Activated B cell treated with CpG ODN at 0.5 μM for 24 hours (primary cell): ENCODE measurements around the gene NT5C. TPM values are rescaled to one million over a fixed set of nuclear protein-coding genes. Genes with fewer than 3 reads are reported as not detected.
"Not testable (repeated sequence)": the region's sequence is repeated elsewhere in the genome, so short reads cannot be mapped to it uniquely, and the experiment has no call there.

Experiments
- ATAC-seq: fragments of 200-7000 bp; cut with Tn5 transposase; one replicate; pipeline ENCODE4 v1.10.0; 2021; ENCODE audit warnings: low read depth, mild to moderate bottlenecking, moderate library complexity
- CTCF ChIA-PET: fragments of 350-600 bp; sonication (Branson Sonifier 250); formaldehyde crosslinking; loops from one replicate; lab custom pipeline; 2021; ENCODE audit warnings: antibody characterized with exemption; lab: Charles Lee
- POLR2A ChIA-PET: fragments of 350-600 bp; sonication (Branson Sonifier 250); formaldehyde crosslinking; loops from one replicate; lab custom pipeline; 2021; ENCODE audit warnings: antibody characterized with exemption; lab: Charles Lee
- DNase-seq: peaks from one replicate; pipeline ENCODE4 v3.0.0; 2022
- H3K27ac Mint-ChIP-seq: one replicate; pipeline ENCODE4 v1.8.0; 2020; ENCODE audit warnings: mixed read lengths
- H3K27me3 Mint-ChIP-seq: one replicate; pipeline ENCODE4 v1.8.0; 2021; ENCODE audit warnings: mixed read lengths
- H3K36me3 Mint-ChIP-seq: one replicate; pipeline ENCODE4 v1.8.0; 2021; ENCODE audit warnings: low read depth, mixed read lengths
- H3K4me1 Mint-ChIP-seq: one replicate; pipeline ENCODE4 v1.8.0; 2021; ENCODE audit warnings: mixed read lengths
- H3K4me3 Mint-ChIP-seq: one replicate; pipeline ENCODE4 v1.8.0; 2020; ENCODE audit warnings: mild to moderate bottlenecking, mixed read lengths
- H3K9me3 Mint-ChIP-seq: one replicate; pipeline ENCODE4 v1.8.0; 2020; ENCODE audit warnings: mixed read lengths
- CTCF ChIP-seq: fragments of 200-600 bp; IDR thresholded peaks from one replicate; pipeline ENCODE4 v1.8.0; 2022; ENCODE audit warnings: antibody characterized with exemption, mild to moderate bottlenecking
- intact Hi-C: fragments of 100-400 bp; cut with micrococcal nuclease; formaldehyde crosslinking; loops from one replicate; pipeline ENCODE4 v1.15.1; 2024
- total RNA-seq: library from RNA; stranded (reverse); gene quantifications from 2 replicates; pipeline ENCODE4 v1.2.3, GENCODE V29; 2022

Gene NT5C
- total RNA-seq, 1 donor from 2014 or later: 95.0 TPM

GRCh38 chr17:75133001-75133400, 1.5 kb upstream of the NT5C start:
- Mint-ChIP-seq H3K9me3 (no peaks in the 10 kb centered on the region), H3K27me3 (no peaks in the 10 kb centered on the region), H3K4me3 (no peak overlapping the region), H3K36me3 (peaks cover 30% of the 10 kb centered on the region), H3K27ac (no peak overlapping the region), H3K4me1 (peaks cover 26% of the 10 kb centered on the region)
- intact Hi-C loops: loop anchor here (5.0 kb wide), 2 partner anchors 49 to 74 kb away; partner anchors contain the start of genes NUP85 and SUMO2
- no peak for DNase-seq
- ATAC-seq: no peak
- ChIA-PET CTCF (interaction anchor here (0.9 to 5.0 kb wide), 5 partner anchors 20 to 120 kb away, joined by 3 to 116 read pairs (median 4); partner anchors contain the start of gene MRPL58), POLR2A (interaction anchor here (0.7 to 13.0 kb wide), 6 partner anchors 9 to 722 kb away, joined by 3 to 292 read pairs (median 14); partner anchors contain the start of genes ARMC7, JPT1 and WBP2)
- TF ChIP-seq CTCF: no peak

GRCh38 chr17:75132018-75133000, 767 bp upstream of the NT5C start:
- peaks cover 26% of the 10 kb centered on the region for H3K4me1 Mint-ChIP-seq
- CTCF ChIA-PET: interaction anchor here (0.7 to 5.0 kb wide), 15 partner anchors 14 to 172 kb away, joined by 3 to 116 read pairs (median 4); partner anchors contain the start of genes ARMC7, ATP5PD, CDR2L and KCTD2
- POLR2A ChIA-PET: interaction anchor here (0.5 to 13.0 kb wide), 22 partner anchors 8 to 723 kb away, joined by 3 to 292 read pairs (median 6); partner anchors contain the start of genes ARMC7, FDXR, GGA3 and JPT1

GRCh38 chr17:75130632-75131277, 787 bp downstream of the NT5C start:
- CTCF ChIA-PET: interaction anchor here (1.0 to 5.0 kb wide), 15 partner anchors 9 to 326 kb away, joined by 3 to 116 read pairs (median 6); partner anchors contain the start of genes ARMC7, ATP5PD, KCTD2 and NUP85
- POLR2A ChIA-PET: interaction anchor here (0.6 to 13.0 kb wide), 23 partner anchors 8 to 552 kb away, joined by 3 to 292 read pairs (median 7); partner anchors contain the start of genes ARMC7, FDXR, GGA3 and JPT1
- no peak for DNase-seq
- ATAC-seq: peak; percentile 36
- no peaks in the 10 kb centered on the region for H3K9me3 Mint-ChIP-seq
- H3K4me3 Mint-ChIP-seq: peak overlapping the region; percentile 88
- peaks cover 28% of the 10 kb centered on the region for H3K36me3 Mint-ChIP-seq
- intact Hi-C loops: loop anchor here (1.0 to 5.0 kb wide), 7 partner anchors 16 to 169 kb away; partner anchors contain the start of genes JPT1, KCTD2, MRPL58 and NUP85
- H3K27me3 Mint-ChIP-seq: no peaks in the 10 kb centered on the region
- H3K4me1 Mint-ChIP-seq: peaks cover 35% of the 10 kb centered on the region
- peak overlapping the region; percentile 87 for H3K27ac Mint-ChIP-seq
- TF ChIP-seq CTCF: no peak

More at GRCh38 chr17:75132018-75133000, 767 bp upstream of the NT5C start:
- intact Hi-C loops: loop anchor here (5.0 kb wide), 2 partner anchors 50 to 75 kb away; partner anchors contain the start of genes NUP85 and SUMO2
- not testable (repeated sequence) for H3K27me3 Mint-ChIP-seq, DNase-seq, ATAC-seq, H3K9me3 Mint-ChIP-seq
- Mint-ChIP-seq H3K36me3 (peaks cover 30% of the 10 kb centered on the region), H3K27ac (peak overlapping the region; percentile 92), H3K4me3 (peak overlapping the region; percentile 87)

- ATAC-seq (no peak), DNase-seq (no peak)
- intact Hi-C loops: loop anchor here (1.0 to 5.0 kb wide), 3 partner anchors 52 to 169 kb away; partner anchors contain the start of genes NUP85 and SUMO2
- no peaks in the 10 kb centered on the region for H3K9me3 Mint-ChIP-seq
- CTCF ChIA-PET: interaction anchor here (1.5 to 5.0 kb wide), 9 partner anchors 9 to 168 kb away, joined by 3 to 116 read pairs (median 9); partner anchors contain the start of gene NUP85
- POLR2A ChIA-PET: interaction anchor here (0.5 to 13.0 kb wide), 9 partner anchors 10 to 552 kb away, joined by 3 to 292 read pairs (median 12); partner anchors contain the start of genes ARMC7, FDXR, JPT1 and MRPL58
- H3K27ac Mint-ChIP-seq: peak overlapping the region; percentile 87
- no peak for TF ChIP-seq CTCF
- peaks cover 27% of the 10 kb centered on the region for H3K36me3 Mint-ChIP-seq
- peak overlapping the region; percentile 88 for H3K4me3 Mint-ChIP-seq
- H3K4me1 Mint-ChIP-seq: peaks cover 41% of the 10 kb centered on the region
- H3K27me3 Mint-ChIP-seq: no peaks in the 10 kb centered on the region
Observed at GRCh38 chr17:75130059-75130631, 1.4 kb downstream of the NT5C start.
